Measurements from ENCODE around the gene OR1J1. TPM values are rescaled to one million over a fixed set of nuclear protein-coding genes. Genes with fewer than 3 reads are reported as not detected.

The OR1J1 gene
- total RNA-seq, 4 donors from 2014 or later = not detected

GRCh38 chr9:122518226-122518625 is 40.5 kb upstream of the OR1J1 start:
- WGBS = 58% methylated on average over 2 of the region's 2 CpGs
- H3K27me3 ChIP-seq = no peaks in the 10 kb centered on the region
- no peaks in the 10 kb centered on the region for H3K36me3 ChIP-seq
- no peak overlapping the region for H3K27ac ChIP-seq
- no peaks in the 10 kb centered on the region for H3K4me1 ChIP-seq
- no peak overlapping the region for H3K4me3 ChIP-seq
- TF ChIP-seq POLR2AphosphoS5 (IDR thresholded peaks at IDR 0.05) = no peak
- no peak for TF ChIP-seq CTCF (IDR thresholded peaks at IDR 0.05)
- no peak for TF ChIP-seq POLR2A (IDR thresholded peaks at IDR 0.05)
- TF ChIP-seq EP300 (IDR thresholded peaks at IDR 0.05) = no peak
- DNase-seq (ENCODE audit: low spot score in 2 of 2) = no peak
- no peaks in the 10 kb centered on the region for H3K9me3 ChIP-seq

- 81% methylated on average over 6 of the region's 6 CpGs for WGBS
- TF ChIP-seq POLR2A (IDR thresholded peaks at IDR 0.05) (no peak), EP300 (IDR thresholded peaks at IDR 0.05) (no peak), CTCF (IDR thresholded peaks at IDR 0.05) (no peak), POLR2AphosphoS5 (IDR thresholded peaks at IDR 0.05) (no peak)
- H3K9me3 ChIP-seq = no peaks in the 10 kb centered on the region
- no peaks in the 10 kb centered on the region for H3K4me1 ChIP-seq
- H3K27ac ChIP-seq = no peak within 1 kb of the TSS
- H3K27me3 ChIP-seq = no peaks in the 10 kb centered on the region
- no peak for DNase-seq (ENCODE audit: low spot score in 2 of 2)
- H3K36me3 ChIP-seq = no peaks in the 10 kb centered on the region
- no peak within 1 kb of the TSS for H3K4me3 ChIP-seq
Measured at GRCh38 chr9:122510502-122510901, 32.8 kb upstream of the OR1J1 start, which contains the start of gene OR1J2. TSS of gene OR1J2 (plus strand) at chr9:122510802. CDS start at chr9:122510802, 0 bp downstream.

GRCh38 chr9:122506964-122507363 is 29.2 kb upstream of the OR1J1 start:
- Histone ChIP-seq H3K4me3 (no peak overlapping the region), H3K27ac (no peak overlapping the region), H3K9me3 (no peaks in the 10 kb centered on the region), H3K36me3 (no peaks in the 10 kb centered on the region), H3K27me3 (no peaks in the 10 kb centered on the region), H3K4me1 (no peaks in the 10 kb centered on the region)
- no peak for TF ChIP-seq EP300 (IDR thresholded peaks at IDR 0.05)
- no peak for DNase-seq (ENCODE audit: low spot score in 2 of 2)
- 58% methylated on average over 2 of the region's 2 CpGs for WGBS

GRCh38 chr9:122498883-122499288 is 21.2 kb upstream of the OR1J1 start:
- H3K4me1 ChIP-seq = peaks cover 8% of the 10 kb centered on the region
- H3K27ac ChIP-seq = no peak overlapping the region
- H3K4me3 ChIP-seq = no peak overlapping the region
- no peaks in the 10 kb centered on the region for H3K36me3 ChIP-seq
- 28% methylated on average over 2 of the region's 2 CpGs for WGBS
- TF ChIP-seq CTCF (IDR thresholded peaks at IDR 0.05) (peak in 1 of 2 donors; percentile 76), POLR2A (IDR thresholded peaks at IDR 0.05) (no peak)
- no peaks in the 10 kb centered on the region for H3K9me3 ChIP-seq
- peaks cover 9% of the 10 kb centered on the region for H3K27me3 ChIP-seq
- DNase-seq (ENCODE audit: low spot score in 2 of 2) = no peak

- Histone ChIP-seq H3K4me1 (no peaks in the 10 kb centered on the region), H3K36me3 (no peaks in the 10 kb centered on the region), H3K4me3 (no peak overlapping the region), H3K9me3 (no peaks in the 10 kb centered on the region), H3K27me3 (no peaks in the 10 kb centered on the region), H3K27ac (no peak overlapping the region)
- WGBS = 91% methylated on average over 5 of the region's 5 CpGs
- TF ChIP-seq CTCF (IDR thresholded peaks at IDR 0.05) = no peak
- TF ChIP-seq POLR2A (IDR thresholded peaks at IDR 0.05) = no peak
- no peak for TF ChIP-seq EP300 (IDR thresholded peaks at IDR 0.05)
- no peak for TF ChIP-seq POLR2AphosphoS5 (IDR thresholded peaks at IDR 0.05)
- DNase-seq (ENCODE audit: low spot score in 2 of 2) = no peak
Measured at GRCh38 chr9:122479062-122479461, 1.3 kb upstream of the OR1J1 start.

GRCh38 chr9:122477346-122477745 is 380 bp downstream of the OR1J1 start:
- Histone ChIP-seq H3K27ac (no peak overlapping the region), H3K9me3 (no peaks in the 10 kb centered on the region), H3K4me1 (no peaks in the 10 kb centered on the region), H3K4me3 (no peak overlapping the region), H3K27me3 (no peaks in the 10 kb centered on the region), H3K36me3 (no peaks in the 10 kb centered on the region)
- WGBS = 83% methylated on average over 3 of the region's 3 CpGs
- DNase-seq (ENCODE audit: low spot score in 2 of 2) = no peak
- TF ChIP-seq POLR2AphosphoS5 (IDR thresholded peaks at IDR 0.05) (no peak), CTCF (IDR thresholded peaks at IDR 0.05) (no peak)

Data from suprapubic skin (tissue), 4 donors.